GM21360 (cell line): ENCODE data around the gene SELENOT.

Experiments used
- ATAC-seq: cut with Tn5 transposase; IDR thresholded peaks from one replicate; pipeline ENCODE4 v1.9.1; 2021; ENCODE audit warnings: mild to moderate bottlenecking, moderate library complexity; ENCODE audit not compliant: unreplicated experiment

SELENOT gene

GRCh38 chr3:150662410-150663200 is 59.5 kb downstream of the SELENOT start:
- no peak for ATAC-seq

DNA sequence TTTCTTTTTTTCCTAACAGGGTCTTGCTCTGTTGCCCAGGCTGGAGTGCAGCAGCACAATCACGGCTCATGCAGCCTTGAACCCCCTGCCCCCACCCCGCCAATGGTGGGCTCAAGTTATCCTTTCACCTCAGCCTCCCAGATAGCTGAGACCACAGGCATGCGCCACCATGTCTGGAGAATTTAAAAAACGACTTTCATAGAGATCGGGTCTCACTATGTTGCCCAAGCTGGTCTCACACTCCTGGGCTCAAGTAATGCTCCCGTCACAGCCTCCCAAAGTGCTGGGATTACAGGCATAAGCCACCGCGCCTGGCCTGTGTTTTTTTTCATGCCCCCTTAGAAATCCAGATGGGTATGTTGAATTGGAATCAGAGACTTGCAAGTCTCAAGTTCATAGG is 60.3 kb downstream of the SELENOT start:
- ATAC-seq, result no peak

- no peak for ATAC-seq
Measured at GRCh38 chr3:150666167-150666566, 63.0 kb downstream of the SELENOT start.

GRCh38 chr3:150673966-150674365 is 70.8 kb downstream of the SELENOT start:
- ATAC-seq, result no peak

DNA sequence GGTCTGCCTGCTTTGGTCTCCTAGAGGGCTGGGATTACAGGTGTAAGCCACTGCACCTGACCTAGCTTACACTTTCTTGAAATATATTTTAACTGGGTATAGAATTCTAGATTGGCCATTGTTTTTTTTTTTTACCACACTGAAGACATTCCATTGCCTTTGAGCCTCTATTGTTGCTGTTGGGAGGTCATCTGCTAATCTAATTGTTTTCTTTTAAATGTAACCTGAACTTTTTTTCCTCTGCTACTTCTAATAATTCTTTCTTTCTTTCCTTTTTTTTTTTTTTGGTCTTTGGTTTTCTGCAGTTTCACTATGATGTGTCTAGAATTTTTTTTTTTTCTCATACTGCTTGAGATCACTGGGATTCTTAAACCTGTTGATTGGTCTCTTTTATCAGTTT is 72.5 kb downstream of the SELENOT start:
- ATAC-seq, result no peak
